CD4-positive, alpha-beta T cell treated with Interleukin-4 for 1 hour (primary cell): ENCODE data around the gene CBX1.
A peak's percentile ranks its signal among the peaks of the same experiment; 100 is the strongest.

Experiments used
- DNase-seq, 2 donors: peaks; one replicate each; pipeline ENCODE4 v3.0.0-alpha.2; 2020 to 2022

Gene CBX1

DNA sequence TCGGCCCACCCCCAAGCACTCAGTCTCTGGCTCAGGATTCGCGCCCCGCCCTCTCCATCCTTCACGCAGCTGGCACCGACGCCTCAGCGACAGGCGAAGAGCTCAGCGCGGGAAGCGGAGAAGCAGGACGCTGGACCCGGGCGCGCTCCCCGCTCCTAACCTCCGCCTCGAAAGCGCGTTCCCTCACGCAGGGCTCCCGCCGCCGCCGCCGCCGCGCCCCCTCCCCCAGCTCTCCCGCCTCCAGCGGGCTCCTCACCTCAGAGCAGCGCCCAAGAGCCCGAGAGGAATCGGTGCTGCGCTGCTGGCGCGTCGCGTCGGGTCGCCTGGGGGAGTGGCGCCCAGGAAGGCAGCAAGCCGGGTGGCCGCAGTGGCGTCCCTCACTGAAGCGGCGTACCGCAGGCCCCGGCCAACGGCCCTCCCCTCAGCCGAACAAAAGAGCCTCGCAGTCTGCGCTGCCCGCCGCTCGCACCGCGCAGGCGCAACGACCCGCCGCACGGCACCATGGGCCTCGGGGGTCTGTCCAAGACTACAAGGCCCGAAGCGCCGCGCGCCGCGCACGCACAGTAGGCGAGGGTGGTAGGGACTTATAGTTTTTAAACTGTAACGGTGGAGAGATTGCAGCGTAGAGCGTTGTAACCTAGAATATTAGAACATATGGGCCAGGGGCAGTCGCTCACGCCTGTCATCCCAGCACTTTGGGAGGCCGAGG lies at the start of gene CBX1:
Gene CBX1, minus strand, starts transcription at position 467 of the 709 bp plus-strand sequence. CDS start 24,474 bp downstream, outside the sequence.
- DNase-seq, result peak; percentile 94 to 95

DNA sequence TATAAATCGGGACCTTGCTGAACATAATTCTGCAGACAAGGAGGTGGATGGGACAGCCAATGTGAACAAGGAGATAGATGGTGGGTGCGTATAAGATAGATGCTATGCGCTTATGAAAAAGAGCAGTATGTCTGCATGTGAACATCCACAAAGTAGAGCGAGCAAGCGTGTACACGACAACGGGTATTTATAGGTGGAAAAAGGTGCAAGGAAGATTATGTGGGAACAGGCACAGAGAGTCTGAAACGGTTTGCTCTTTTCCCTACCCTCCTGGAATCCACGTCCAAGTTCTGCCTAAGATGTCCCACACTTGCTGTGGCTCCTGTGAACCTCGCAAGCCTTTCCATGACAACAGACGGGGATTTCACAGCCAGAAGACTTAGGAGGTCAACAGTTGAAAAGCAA lies 49.3 kb upstream of the CBX1 start:
- no peak for DNase-seq

DNA sequence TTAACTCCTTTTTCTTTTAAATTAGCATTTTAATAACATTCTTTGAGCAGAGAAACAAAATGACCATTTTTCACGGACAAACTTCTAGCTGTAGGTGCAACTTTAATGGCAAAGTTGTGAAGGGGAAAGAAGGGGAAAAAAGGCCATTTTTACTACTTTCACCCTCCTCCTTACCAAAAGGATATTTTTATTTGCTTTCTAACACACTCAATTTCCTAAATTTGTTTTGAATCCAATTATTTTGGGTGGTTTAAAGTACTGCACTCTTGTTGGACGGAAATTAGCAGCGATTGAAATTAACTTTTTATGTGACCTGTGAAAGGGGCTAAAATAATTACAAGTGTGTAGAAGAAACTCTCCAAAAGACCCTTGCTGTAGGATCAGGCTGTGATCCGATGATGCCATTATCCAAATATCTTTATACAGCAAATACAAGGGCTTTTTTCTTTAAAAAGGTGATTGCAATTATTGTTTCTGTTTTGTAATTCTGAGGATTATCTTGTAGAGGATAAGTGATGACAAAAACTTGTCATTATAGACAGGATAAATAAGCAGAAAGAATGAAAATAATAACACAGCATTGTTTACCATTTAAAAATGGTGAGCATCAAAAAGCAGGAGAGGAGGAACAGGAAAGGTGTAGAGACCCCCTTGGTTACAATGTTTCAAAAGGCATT lies 48.6 kb upstream of the CBX1 start:
- DNase-seq, result no peak

DNA sequence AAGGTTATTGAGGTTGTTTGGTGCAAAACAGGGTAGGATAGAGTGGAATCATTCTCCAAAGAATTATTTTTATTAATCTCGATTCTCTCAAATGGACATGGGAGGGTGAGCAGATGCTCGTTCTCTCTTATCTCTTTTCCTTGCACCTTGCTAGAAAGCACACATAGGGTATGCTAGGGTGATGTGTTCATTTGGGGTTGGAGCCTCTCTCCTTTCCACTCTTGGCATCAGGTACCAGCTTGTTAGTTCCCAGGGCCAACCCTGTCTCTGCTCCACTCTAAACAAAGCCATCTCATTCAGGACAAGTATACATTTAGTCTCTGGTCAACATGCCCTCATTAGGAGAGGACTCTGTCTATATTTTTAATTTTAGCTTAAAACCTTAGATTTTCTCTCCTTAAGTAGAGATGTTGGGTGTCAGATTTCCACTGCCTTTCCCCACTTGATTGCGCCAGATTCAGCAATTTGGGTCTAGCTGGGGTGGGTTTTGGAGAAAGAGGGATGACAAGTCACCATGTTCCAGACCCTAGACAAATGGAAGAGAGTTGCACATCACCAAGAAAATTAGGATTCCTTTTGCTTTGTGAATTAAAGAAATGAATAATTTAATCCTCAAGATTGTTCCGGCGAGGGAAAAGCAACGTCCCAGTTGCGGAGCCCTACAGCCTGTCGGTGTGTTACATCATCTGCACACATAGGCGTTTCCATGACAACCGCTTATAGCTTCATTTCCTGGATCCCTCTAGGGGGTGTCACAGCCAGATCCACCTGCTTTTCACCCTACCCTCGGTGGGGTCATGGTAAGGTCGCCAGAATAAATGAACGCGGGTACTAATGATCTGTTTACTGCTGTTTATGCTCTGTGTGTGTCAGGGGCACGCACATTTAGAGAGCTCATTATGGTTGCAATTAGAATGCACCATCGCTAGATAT lies 47.8 kb upstream of the CBX1 start:
- DNase-seq, result no peak

DNA sequence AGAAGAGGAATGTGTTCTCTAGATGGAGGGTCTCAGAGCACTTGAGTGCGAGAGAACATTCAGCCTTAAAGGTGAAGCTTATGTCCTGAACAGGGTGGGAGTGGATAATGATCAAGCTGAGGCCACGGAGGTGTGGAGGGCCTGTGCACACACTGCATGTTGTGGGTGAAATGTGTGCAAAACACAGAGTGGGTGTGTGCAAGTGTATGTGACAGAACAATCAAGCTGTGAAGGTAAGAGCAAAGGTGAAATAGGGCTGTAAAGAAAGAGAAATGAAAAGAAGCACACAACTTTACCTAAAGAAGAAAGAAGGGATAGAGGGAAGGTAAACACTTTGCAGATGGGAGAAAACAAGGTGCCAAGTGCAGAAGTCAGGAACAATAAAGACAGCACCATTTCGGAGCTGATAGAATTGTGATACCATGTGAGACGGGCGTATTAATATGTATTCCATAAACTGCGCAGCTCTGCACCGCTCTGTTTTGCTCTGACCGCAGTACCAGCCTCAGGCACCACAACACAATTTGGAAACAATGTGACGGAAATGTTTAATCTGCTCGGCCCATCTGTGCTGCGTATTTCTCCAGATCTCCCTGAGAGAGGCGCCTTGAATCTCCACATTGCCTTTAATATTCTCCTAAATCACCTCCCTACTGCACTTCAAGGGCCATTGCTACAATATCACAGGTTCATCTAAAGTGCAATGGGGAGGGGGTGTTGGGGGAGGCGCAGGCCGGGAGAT lies 46.9 kb upstream of the CBX1 start:
- DNase-seq, result no peak

DNA sequence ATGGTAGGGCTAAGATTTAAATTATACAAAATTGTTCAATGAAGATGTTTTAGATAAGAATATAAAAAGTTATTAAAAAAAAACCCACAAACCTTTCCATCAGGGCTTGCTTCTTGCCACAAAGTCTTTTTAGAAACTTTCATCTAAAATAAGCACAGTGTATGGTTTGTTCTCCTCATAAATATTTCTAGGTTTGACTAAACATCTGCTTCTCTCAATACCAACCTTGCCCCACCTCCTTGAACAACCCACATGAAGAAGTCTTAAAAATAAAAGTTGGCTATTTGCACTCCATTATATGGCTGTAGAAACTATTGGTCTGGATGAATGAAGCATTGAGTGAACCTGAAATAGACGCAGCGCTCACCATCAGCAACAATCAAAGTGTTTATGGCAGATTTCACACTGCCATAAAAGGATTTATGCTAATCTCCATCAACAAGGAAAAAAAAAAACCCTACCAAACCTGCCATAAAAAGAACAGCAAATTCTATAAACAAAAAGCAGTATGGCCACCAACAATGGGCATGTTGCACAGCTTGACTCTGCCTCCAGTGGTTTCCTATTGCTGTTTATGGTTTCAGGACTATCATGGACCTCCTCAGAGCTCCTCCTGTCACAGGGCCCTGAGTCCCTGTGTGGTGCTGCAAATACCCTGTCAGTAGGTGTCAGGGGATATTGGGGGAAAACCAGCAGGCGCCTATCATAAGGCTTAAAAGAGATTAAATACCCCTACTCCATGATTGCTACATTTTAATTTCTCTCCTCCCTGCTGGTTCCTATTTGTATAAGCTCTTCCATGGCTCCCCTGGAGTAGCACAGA lies 43.9 kb upstream of the CBX1 start:
- DNase-seq, result no peak

DNA sequence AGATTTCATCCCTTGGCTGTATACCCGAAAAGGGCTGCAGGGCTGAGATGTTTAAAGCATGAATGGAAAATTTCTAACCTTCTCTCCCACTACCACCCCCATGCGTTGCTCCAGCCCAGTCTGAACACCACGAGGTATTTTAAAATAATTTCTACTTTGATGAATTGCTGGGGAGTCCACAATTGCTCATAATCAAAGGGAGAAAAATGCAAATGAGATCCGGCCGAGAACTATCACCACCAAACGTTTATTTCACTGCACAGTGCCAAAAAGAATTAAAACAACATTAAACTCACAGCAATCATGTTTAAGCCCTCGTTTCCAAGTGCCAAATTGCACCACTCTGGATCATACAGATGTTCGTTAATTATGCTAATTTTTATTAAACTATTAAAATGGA lies 43.0 kb upstream of the CBX1 start:
- DNase-seq, result no peak

DNA sequence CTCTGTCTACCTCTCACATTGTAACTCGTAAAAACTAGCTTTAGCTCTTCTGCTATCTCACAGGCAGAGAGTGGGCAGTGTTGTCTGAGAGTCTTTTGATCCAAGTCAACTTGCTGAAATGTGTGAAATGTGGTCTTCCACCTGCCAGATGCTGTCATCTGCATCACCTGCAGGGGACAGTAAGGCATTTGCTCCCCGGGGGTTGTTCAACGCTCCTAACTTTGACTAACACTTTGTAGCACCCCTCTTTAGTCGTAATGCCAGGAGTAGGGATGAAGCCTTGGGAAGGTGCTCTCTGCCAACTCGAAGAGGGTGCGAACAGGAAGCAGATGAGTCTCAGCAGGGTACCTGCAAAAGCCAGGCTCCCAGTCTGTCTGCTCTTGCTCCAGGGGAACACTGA lies 42.4 kb upstream of the CBX1 start:
- DNase-seq, result no peak

DNA sequence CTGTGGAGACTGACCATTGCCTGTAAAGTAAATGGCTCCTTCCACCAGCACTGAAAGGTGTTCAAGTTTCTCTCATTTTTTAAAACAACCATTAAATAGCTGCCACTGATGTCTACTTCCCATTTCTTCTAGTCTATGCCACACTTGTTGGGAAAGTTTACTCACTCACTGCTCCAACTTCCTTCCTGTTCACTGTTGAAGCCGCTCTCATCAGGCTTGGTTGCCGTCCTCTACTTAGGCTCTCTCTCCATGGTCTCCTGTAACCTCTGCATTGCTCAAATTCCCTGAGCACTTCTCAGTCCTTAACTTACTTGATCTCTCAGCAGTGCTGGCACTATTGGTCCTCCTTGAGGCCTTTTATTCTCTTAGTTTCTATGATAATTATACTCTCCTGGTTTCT lies 38.7 kb upstream of the CBX1 start:
- no peak for DNase-seq

DNA sequence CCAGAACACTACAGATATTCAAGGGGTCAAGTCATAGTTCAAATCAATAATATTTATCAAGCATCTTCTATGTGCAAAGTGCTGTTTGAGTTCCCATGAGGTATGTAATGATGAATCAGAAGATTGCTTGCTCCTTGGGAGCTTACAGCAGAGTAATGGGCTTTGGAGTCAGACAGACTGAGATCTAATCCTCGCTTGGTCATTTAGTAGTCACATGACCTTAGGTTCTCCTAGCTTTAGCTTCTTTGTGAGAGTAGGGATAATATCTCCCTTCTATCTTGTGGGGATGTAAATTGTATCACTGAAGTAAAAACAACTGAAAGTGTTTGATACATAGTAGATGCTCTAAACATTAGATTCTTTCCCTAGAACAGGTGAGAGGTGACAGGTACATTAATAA lies 36.4 kb upstream of the CBX1 start:
- DNase-seq, result no peak

DNA sequence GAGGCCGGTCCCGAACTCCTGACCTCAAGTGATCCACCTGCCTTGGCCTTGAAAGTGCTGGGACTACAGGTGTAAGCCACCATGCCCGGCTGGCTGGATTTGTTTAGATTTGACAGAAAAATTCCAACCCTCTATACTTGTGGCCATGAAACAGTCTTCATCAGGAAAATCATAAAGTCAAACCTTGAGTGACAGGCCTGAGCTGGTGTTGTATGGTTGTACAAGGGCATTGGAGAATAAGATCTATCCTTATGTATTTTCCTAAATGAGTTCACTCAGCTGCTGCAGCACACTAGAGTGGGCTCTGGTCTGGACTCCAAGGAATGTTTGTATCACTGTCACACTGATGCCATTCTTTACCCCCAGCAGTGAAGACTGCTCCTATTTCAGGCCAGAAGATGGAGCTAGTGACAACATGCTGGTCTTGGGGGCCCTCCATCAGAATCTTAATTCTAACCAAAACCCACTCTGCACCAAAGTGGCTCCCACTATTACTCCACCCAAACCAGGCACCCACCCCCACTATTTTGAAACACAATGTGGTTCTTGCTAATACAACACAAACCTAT lies 33.7 kb upstream of the CBX1 start:
- DNase-seq, result no peak

DNA sequence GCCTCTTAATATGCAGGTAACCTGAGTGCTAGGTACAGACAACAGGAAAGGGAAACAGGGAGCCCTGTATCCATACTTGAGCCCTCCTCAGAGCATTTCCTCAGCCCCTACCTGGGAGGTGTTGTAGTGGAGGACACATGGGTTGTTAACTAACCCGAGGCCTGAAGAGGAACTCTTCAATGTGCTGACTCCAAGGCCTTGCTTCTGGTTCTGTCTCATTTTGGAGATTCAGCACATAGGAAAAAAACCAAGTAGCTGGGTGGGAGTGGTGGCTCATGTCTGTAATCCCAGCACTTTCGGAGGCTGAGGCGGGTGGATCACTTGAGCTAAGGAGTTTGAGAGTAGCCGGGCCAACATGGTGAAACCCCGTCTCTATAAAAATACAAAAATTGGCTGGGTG lies 31.1 kb upstream of the CBX1 start:
- DNase-seq, result no peak

DNA sequence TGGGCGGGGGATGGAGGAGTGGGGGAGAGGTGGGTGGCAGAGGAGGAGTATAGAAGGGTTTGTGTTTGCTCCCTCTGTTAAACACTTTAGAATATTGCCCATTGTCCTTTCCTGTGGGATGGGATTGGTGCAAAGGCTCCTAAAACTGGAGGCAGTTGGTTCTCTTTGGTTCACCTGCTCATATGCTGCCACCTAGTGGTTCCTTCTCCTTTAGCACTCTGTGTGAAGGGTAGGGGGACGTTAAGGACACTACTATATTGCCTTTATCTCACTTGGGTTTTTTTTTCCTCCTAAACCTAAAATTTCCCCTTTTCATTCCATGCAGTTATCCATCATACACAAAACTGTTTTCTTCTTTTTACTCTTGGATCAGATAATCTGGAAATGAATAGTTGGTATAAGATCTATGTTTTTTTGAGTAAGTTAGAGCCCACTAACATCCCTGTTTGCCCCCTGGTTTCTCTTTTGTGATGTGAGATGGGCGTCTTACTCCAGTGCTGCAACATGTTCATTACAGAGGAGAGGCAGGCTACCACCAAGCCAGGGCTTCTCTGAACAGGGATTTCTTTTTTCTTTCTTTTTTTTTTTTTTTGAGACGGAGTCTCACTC lies 30.0 kb upstream of the CBX1 start:
- peak; percentile 50 to 70 for DNase-seq

DNA sequence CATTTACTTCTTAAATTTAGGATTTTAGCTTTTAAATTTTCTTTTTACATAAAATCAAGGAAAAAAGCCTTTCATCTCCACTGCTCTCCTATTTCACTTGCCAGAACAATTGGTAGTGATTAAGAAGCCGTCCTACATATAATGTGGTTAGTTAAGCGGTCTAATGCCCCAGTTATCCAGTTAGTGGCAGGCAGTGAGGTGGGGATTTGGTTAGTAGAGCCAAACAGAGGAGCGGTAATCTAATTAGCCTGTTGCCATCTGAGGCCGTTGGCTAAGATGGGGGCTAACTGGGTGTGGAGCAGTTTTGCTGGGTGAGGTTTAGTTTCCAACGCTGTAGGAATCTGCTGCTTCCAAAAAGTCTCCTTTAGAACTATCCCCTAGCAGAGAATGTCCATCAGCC lies 28.7 kb upstream of the CBX1 start:
- no peak for DNase-seq

DNA sequence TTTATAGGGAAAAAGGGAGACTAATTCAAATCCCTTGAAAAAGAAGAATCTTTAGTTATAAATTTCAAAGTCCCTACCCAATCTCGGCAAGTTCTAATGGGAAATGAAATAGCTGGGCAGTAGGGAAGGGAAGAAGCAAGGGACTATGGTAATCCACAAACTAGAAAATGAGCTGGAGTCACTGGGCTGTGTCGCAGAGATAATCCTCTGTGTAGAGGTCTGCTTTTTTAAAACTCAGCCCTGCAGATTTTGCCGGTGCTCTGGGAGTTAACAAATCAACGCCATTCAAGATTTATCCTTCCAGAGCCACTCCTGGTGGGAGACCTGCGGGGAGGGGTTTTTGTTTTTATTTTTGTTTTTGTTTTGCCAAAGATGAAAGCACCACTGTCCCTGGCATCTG lies 27.1 kb upstream of the CBX1 start:
- DNase-seq, result no peak

DNA sequence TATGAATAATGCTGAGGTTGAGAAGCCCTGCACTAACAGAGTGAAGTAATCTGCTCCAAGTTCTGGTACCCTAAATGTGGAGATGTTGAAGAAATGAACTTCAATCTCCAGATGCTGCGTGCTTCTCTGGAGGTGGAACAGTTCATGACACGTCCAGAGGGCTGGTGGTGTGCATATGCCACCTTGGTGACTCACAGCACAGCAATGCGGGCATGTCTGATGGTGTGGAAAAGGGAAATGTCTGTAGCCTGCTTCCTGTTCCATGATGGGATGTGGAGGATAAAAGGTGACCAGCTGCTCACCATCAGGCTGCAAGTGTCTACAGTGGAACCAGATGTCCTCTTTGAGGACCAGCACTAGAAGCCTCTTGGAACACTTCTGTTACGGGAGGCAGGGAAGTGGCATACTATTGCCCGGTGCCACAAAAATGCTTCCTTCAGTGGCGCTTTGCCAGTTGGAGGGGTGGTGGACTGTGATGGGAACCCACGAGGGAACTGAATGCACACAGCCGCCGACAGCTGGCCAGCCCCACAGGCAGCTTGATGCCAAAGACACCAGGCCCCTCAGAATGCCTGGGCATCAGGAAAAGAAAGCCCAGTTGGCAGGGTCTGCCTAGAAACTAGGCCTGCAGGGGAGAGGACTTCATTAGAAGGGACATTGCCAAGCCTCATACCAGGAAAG lies 26.2 kb upstream of the CBX1 start:
- no peak for DNase-seq

DNA sequence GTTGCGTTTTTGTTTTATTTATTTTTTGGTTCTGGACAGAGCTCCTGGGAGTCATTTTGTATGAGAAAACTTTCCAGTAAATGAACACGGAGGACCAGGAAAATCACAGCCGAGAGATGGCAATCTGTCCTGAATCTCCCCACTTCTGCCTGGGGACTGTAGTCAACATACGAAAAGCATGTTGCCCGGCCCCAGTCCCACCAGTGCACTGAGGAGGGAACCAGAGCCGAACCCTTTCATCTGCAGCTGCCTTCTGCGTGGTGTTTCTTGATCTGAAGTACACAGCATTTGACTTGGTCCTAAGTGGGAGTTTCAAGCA lies 25.2 kb upstream of the CBX1 start:
- DNase-seq, result no peak

DNA sequence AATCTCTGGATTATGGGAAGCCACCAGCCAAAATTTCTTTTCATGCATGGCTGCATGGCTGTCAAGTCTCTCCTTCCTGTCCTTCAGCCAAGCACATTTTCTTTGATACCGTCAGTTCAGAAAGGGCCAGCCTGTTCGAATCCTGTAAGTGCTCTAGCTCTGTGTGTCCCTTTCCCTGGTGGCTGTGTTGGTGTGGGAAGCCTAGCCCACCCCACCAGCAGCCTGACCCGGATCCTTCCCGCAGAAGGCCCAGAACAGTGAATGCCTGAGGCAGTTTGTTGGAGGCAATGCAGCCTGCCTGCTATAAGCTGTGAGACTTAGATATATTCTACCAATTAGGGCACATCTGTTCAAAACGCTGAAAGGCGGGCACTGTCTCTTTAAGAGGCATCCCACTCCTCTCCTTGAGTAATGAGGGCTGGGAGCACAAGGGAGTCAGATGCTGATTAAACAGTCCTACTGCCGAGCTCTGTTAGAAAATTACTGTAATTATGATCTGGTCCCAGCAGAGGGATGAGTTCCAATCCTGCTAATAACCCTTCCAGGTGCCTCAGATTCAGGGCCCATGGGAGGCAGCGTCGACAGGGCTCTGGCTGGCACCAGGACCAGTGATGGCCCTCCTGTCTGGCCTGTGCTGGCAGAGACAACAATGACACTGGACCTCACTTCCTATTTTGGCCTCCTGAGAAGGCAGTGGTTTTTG lies 24.7 kb upstream of the CBX1 start:
- no peak for DNase-seq

DNA sequence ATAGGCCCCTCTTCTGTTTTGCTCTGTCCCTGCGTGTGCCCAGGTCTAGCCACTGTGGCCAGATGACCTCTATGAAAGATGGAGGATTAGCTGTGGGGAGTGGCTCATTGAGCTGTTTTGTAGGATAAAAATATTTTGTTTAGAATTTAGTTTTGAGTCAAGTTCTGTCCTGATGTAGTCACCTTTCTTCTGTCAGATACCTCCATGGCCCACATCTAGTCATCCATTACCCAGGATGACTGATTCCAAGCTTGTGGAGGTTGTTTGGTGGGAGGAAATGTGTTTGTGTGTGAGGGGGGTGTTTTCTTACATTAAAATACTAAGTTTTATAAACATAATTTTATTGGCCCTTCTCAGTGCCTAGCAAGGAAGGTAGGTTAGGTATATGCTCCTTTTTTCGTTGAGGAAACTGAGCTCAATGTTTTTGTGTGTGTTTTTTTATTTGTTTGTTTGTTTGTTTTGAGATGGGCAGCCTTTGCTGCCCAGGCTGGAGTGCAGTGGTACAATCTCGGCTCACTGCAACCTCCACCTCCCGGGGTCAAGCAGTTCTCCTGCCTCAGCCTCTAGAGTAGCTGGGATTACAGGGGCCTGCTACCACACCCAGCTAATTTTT lies 22.6 kb upstream of the CBX1 start:
- DNase-seq, result no peak

DNA sequence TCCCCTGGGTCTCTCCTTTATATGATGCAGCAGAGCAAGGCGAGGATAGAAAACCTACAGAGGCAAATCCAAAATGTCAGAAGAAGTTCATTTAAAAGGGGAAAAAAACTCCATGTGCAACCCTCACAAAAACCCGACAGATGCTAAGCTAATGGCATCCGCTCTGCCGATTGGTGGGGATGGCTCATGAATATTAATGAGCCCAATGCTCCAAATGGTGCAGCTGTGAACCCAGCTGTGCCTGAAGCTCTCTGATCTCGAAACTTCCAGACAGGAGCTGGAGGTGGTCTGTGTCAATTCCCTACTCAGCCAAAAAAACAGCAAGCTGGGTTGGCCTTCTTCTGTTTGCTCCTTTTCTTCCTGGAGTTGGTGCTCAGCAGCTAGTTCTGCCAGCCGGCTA lies 21.8 kb upstream of the CBX1 start:
- DNase-seq, result no peak
